BJ (cell line): ENCODE results near the gene HEMK1. TPM values are rescaled to one million over a fixed set of nuclear protein-coding genes. Genes with fewer than 3 reads are reported as not detected.

Experiments used
- CTCF ChIA-PET: fragments of 350-600 bp; formaldehyde crosslinking; extraction: SDS; loops from one replicate; lab custom pipeline; 2021; ENCODE audit warnings: antibody characterized with exemption, inconsistent platforms; lab: Yijun Ruan, JAX
- POLR2A ChIA-PET: fragments of 300-600 bp; sonication (Branson Sonifier 250); formaldehyde crosslinking; extraction: SDS; loops from one replicate; lab custom pipeline; 2021; ENCODE audit warnings: antibody characterized with exemption; lab: Charles Lee
- DNase-seq: peaks from one replicate; pipeline ENCODE4 v3.0.0-alpha.2; 2011; ENCODE audit warnings: low read depth
- H3K27me3 ChIP-seq: 2 replicates; pipeline ENCODE4 v1.6.0; 2011; ENCODE audit warnings: low read length; ENCODE audit not compliant: control insufficient read depth, insufficient read depth
- H3K36me3 ChIP-seq: 2 replicates; pipeline ENCODE4 v1.5.1; 2011; ENCODE audit warnings: low read length; ENCODE audit not compliant: control insufficient read depth, insufficient read depth
- H3K4me3 ChIP-seq: 2 replicates; pipeline ENCODE4 v1.5.1; 2011; ENCODE audit warnings: low read depth, mild to moderate bottlenecking, control low read depth, low read length
- CTCF ChIP-seq: IDR thresholded peaks from 2 replicates; pipeline ENCODE4 v1.5.1; 2011; ENCODE audit warnings: low read depth, mild to moderate bottlenecking, control low read depth, inconsistent platforms, low read length, moderate library complexity; ENCODE audit not compliant: insufficient read depth
- polyA plus RNA-seq: library from polyadenylated mRNA; depleted of rRNA; stranded (reverse); fragments of >200 nt; gene quantifications from 2 replicates; pipeline ENCODE4 v1.2.3, GENCODE V29; 2011

HEMK1 gene
- polyA plus RNA-seq, 1 experiment: 21.3 TPM

GRCh38 chr3:50594253-50594785 lies 25.0 kb downstream of the HEMK1 start:
- no peaks in the 10 kb centered on the region for H3K36me3 ChIP-seq
- H3K27me3 ChIP-seq: no peaks in the 10 kb centered on the region
- no peak overlapping the region for H3K4me3 ChIP-seq
- DNase-seq: no peak
- TF ChIP-seq CTCF: no peak
- POLR2A ChIA-PET: no interaction called here
- CTCF ChIA-PET: interaction anchor here (1.2 to 10.7 kb wide), 2 partner anchors 9 to 19 kb away, joined by 4 to 106 read pairs; partner anchors contain the start of genes CISH and MAPKAPK3

- H3K27me3 ChIP-seq: no peaks in the 10 kb centered on the region
- CTCF ChIA-PET: interaction anchor here (0.9 to 8.4 kb wide), 6 partner anchors 11 to 27 kb away, joined by 3 to 64 read pairs (median 4); partner anchors contain the start of genes CISH and MAPKAPK3
- no peaks in the 10 kb centered on the region for H3K36me3 ChIP-seq
- no peak for DNase-seq
- no peak for TF ChIP-seq CTCF
- H3K4me3 ChIP-seq: no peak overlapping the region
- POLR2A ChIA-PET: no interaction called here
Measured at GRCh38 chr3:50599115-50599715, 29.9 kb downstream of the HEMK1 start.

GRCh38 chr3:50599716-50600118 lies 30.4 kb downstream of the HEMK1 start:
- ChIA-PET POLR2A (interaction anchor here (0.6 kb wide), 1 partner anchor 1429 kb away, joined by 4 read pairs; no protein-coding TSS in a partner anchor), CTCF (interaction anchor here (0.8 to 8.4 kb wide), 4 partner anchors 11 to 27 kb away, joined by 3 to 64 read pairs (median 3); partner anchors contain the start of gene MAPKAPK3)

GRCh38 chr3:50600141-50600753 lies 30.9 kb downstream of the HEMK1 start:
- POLR2A ChIA-PET: interaction anchor here (0.6 to 0.9 kb wide), 2 partner anchors 10 to 1429 kb away, joined by 3 to 4 read pairs; no protein-coding TSS in a partner anchor
- Histone ChIP-seq H3K27me3 (no peaks in the 10 kb centered on the region), H3K36me3 (no peaks in the 10 kb centered on the region), H3K4me3 (no peak overlapping the region)
- CTCF ChIA-PET: interaction anchor here (0.8 to 8.4 kb wide), 9 partner anchors 7 to 39 kb away, joined by 3 to 64 read pairs (median 4); partner anchors contain the start of genes CISH, HEMK1 and MAPKAPK3
- DNase-seq: no peak
- TF ChIP-seq CTCF: no peak

More at GRCh38 chr3:50599716-50600118, 30.4 kb downstream of the HEMK1 start:
- Histone ChIP-seq H3K27me3 (no peaks in the 10 kb centered on the region), H3K4me3 (no peak overlapping the region), H3K36me3 (no peaks in the 10 kb centered on the region)
- DNase-seq: no peak
- TF ChIP-seq CTCF: no peak
